Liver (tissue), 9 donors: Measurements from ENCODE around the gene GALNT1. TPM values are rescaled to one million over a fixed set of nuclear protein-coding genes. Genes with fewer than 3 reads are reported as not detected.

ENCODE experiments used
- DNase-seq: peaks from one replicate; pipeline ENCODE4 v3.0.0-alpha.2; 2017; ENCODE audit warnings: low spot score
- H3K27ac ChIP-seq, 2 donors: one replicate each; pipeline ENCODE4 v1.7.0; 2013; ENCODE audit warnings: inconsistent platforms in 2 of 2, low read length in 2 of 2, control low read depth in 1 of 2, low read depth in 1 of 2, mild to moderate bottlenecking in 1 of 2
- H3K27me3 ChIP-seq, 4 donors: one replicate each; pipeline versions ENCODE4 v1.6.1 to v1.7.0; 2013; ENCODE audit warnings: low read length in 3 of 4, inconsistent platforms in 1 of 4, mild to moderate bottlenecking in 1 of 4, moderate library complexity in 1 of 4; ENCODE audit not compliant: control insufficient read depth in 4 of 4, insufficient read depth in 4 of 4
- H3K36me3 ChIP-seq, 4 donors: one replicate each; pipeline versions ENCODE4 v1.6.1 to v1.7.0; 2013; ENCODE audit warnings: low read length in 3 of 4, mild to moderate bottlenecking in 3 of 4, low read depth in 1 of 4, moderate library complexity in 1 of 4; ENCODE audit not compliant: control insufficient read depth in 4 of 4, insufficient read depth in 3 of 4
- H3K4me1 ChIP-seq, 4 donors: one replicate each; pipeline versions ENCODE4 v1.6.1 to v1.7.0; 2013; ENCODE audit warnings: low read length in 3 of 4, mild to moderate bottlenecking in 3 of 4, moderate library complexity in 1 of 4; ENCODE audit not compliant: control insufficient read depth in 4 of 4, insufficient read depth in 4 of 4
- H3K4me3 ChIP-seq, 3 donors: one replicate each; pipeline versions ENCODE4 v1.6.1 to v1.7.0; 2013; ENCODE audit warnings: low read length in 3 of 3, control low read depth in 1 of 3, low read depth in 1 of 3, mild to moderate bottlenecking in 1 of 3
- H3K9ac ChIP-seq, 2 donors: one replicate each; pipeline ENCODE4 v1.7.0; 2013; ENCODE audit warnings: low read length in 2 of 2, mild to moderate bottlenecking in 2 of 2, moderate library complexity in 2 of 2, control low read depth in 1 of 2, low read depth in 1 of 2
- H3K9me3 ChIP-seq, 4 donors: one replicate each; pipeline versions ENCODE4 v1.6.1 to v1.7.0; 2013; ENCODE audit warnings: low read length in 3 of 4; ENCODE audit not compliant: control insufficient read depth in 4 of 4
- CTCF ChIP-seq: fragments of 150-350 bp; IDR thresholded peaks from 2 replicates; pipeline ENCODE4 v1.5.1; 2017; ENCODE audit warnings: improper control_type of control experiment, low read depth, low read length; ENCODE audit not compliant: missing input control
- EGR1 ChIP-seq, 2 donors: IDR thresholded peaks; 2 replicates each; pipeline ENCODE4 v1.6.1; 2016 to 2018; ENCODE audit warnings: antibody characterized with exemption in 2 of 2, low read depth in 2 of 2
- FOXA1 ChIP-seq: IDR thresholded peaks from 2 replicates; pipeline ENCODE4 v1.6.1; 2016; ENCODE audit warnings: antibody characterized with exemption
- FOXA2 ChIP-seq: IDR thresholded peaks from 2 replicates; pipeline ENCODE4 v1.6.1; 2016; ENCODE audit warnings: antibody characterized with exemption
- GABPA ChIP-seq, 2 donors: IDR thresholded peaks in 1 of 2; conservative IDR thresholded peaks in 1 of 2; 2 replicates each; pipeline ENCODE4 v1.6.1; 2016; ENCODE audit warnings: antibody characterized with exemption in 2 of 2, mild to moderate bottlenecking in 1 of 2, moderate library complexity in 1 of 2
- HNF4G ChIP-seq: IDR thresholded peaks from 2 replicates; pipeline ENCODE4 v1.6.1; 2016; ENCODE audit warnings: antibody characterized with exemption
- JUND ChIP-seq, 2 donors: IDR thresholded peaks; 2 replicates each; pipeline ENCODE4 v1.6.1; 2016; ENCODE audit warnings: antibody characterized with exemption in 2 of 2
- NR2F2 ChIP-seq: IDR thresholded peaks from 2 replicates; pipeline ENCODE4 v1.6.1; 2016; ENCODE audit warnings: antibody characterized with exemption
- RAD21 ChIP-seq, 2 donors: IDR thresholded peaks; 2 replicates each; pipeline ENCODE4 v1.6.1; 2016; ENCODE audit warnings: antibody characterized with exemption in 2 of 2, mild to moderate bottlenecking in 2 of 2
- RXRA ChIP-seq, 2 donors: IDR thresholded peaks; 2 replicates each; pipeline ENCODE4 v1.6.1; 2017 to 2018; ENCODE audit warnings: antibody characterized with exemption in 2 of 2, mild to moderate bottlenecking in 1 of 2
- SP1 ChIP-seq: IDR thresholded peaks from 2 replicates; pipeline ENCODE4 v1.6.1; 2018; ENCODE audit warnings: antibody characterized with exemption, mild to moderate bottlenecking
- TAF1 ChIP-seq: conservative IDR thresholded peaks from 2 replicates; pipeline ENCODE4 v1.6.1; 2016; ENCODE audit warnings: antibody characterized with exemption, mild to moderate bottlenecking
- YY1 ChIP-seq: IDR thresholded peaks from 2 replicates; pipeline ENCODE4 v1.6.1; 2016; ENCODE audit warnings: antibody characterized with exemption, mild to moderate bottlenecking
- ZBTB33 ChIP-seq: IDR thresholded peaks from 2 replicates; pipeline ENCODE4 v1.6.1; 2016; ENCODE audit warnings: antibody characterized with exemption
- WGBS: extraction: QIAGEN DNeasy Blood & Tissue Kit; methylation state at CpG from one replicate; pipeline ENCODE4 v1.1.7; 2013; 5-methylcytosine and 5-hydroxymethylcytosine counted together
- polyA plus RNA-seq, 2 donors: library from polyadenylated mRNA; stranded (reverse) in 1 of 2; unstranded in 1 of 2; fragments of 200-250 nt in 1 of 2; fragments of >200 nt in 1 of 2; fragmentation: Nextera tagmentation in 1 of 2; extraction: Ambion mirVana in 1 of 2; gene quantifications; one replicate each; pipeline versions ENCODE4 v1.2.1 to v1.2.3, GENCODE V29; 2013 to 2015
- total RNA-seq, 2 donors: library from RNA; depleted of rRNA; stranded (reverse); fragments of >200 nt; gene quantifications; one replicate each; pipeline ENCODE4 v1.2.3, GENCODE V29; 2014
- TF ChIP-seq, protein P1 (sequence below): IDR thresholded peaks from 2 replicates; pipeline ENCODE4 v1.6.1; 2016; ENCODE audit warnings: antibody characterized with exemption
- TF ChIP-seq, protein P2 (sequence below): IDR thresholded peaks from 2 replicates; pipeline ENCODE4 v1.6.1; 2016; ENCODE audit warnings: antibody characterized with exemption, mild to moderate bottlenecking
- TF ChIP-seq, protein P3 (sequence below): IDR thresholded peaks from 2 replicates; pipeline ENCODE4 v1.6.1; 2016; ENCODE audit warnings: antibody characterized with exemption
- donor health status: healthy.
- donor health status: healthy.
- donor health status: healthy.
- donor health status: healthy.
- donor health status: healthy.

The GALNT1 gene
- total and polyA plus RNA-seq, 4 donors: 13.9 to 42.2 (median 26.5) TPM

DNA sequence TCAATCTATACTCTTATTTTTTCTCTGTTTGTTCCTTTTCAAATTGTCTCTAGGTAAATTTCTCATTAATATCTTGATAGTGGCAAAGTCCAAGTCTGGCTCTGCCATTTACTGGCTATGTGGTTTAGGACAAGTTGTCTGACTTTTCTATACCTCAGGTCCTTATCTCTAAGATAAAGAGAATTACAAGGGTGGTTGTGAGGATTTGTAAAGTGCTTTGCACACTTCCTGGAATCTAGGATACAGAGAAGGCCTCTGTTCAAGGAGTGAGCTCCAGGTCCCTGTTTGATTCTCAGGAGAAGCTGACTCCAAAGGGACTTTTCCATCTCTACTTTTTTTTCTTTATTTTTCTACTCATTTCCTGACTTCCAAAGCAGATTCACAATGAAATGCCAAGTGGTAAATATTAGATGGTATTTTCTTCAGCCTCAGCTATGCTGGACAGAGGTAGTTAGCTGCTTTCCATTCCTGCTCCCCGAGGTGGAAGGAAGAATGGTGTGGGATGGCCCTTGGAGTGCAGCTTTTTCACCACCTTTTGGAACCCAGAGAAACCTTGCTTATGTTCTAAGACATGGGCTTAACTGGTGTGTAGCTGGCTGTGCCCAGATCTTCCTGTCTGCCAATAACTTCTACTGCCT, 90.5 kb downstream of the GALNT1 start:
- peaks cover 0 to 5% (median 1%) of the 10 kb centered on the region in 4 donors for H3K36me3 ChIP-seq
- 75% methylated on average over 1 of the region's 1 CpG for WGBS
- H3K4me3 ChIP-seq: no peak overlapping the region
- no peaks in the 10 kb centered on the region for H3K9me3 ChIP-seq
- H3K27ac ChIP-seq: no peak overlapping the region
- no peak for TF ChIP-seq CTCF
- no peak for TF ChIP-seq SP1
- TF ChIP-seq, protein P1, sequence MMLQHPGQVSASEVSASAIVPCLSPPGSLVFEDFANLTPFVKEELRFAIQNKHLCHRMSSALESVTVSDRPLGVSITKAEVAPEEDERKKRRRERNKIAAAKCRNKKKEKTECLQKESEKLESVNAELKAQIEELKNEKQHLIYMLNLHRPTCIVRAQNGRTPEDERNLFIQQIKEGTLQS: no peak
- TF ChIP-seq ZBTB33: no peak
- TF ChIP-seq EGR1 (IDR thresholded peaks at IDR 0.05; ENCODE audit: low read depth in 2 of 2): no peak
- TF ChIP-seq TAF1: no peak
- no peak for TF ChIP-seq FOXA1
- TF ChIP-seq, protein P2, sequence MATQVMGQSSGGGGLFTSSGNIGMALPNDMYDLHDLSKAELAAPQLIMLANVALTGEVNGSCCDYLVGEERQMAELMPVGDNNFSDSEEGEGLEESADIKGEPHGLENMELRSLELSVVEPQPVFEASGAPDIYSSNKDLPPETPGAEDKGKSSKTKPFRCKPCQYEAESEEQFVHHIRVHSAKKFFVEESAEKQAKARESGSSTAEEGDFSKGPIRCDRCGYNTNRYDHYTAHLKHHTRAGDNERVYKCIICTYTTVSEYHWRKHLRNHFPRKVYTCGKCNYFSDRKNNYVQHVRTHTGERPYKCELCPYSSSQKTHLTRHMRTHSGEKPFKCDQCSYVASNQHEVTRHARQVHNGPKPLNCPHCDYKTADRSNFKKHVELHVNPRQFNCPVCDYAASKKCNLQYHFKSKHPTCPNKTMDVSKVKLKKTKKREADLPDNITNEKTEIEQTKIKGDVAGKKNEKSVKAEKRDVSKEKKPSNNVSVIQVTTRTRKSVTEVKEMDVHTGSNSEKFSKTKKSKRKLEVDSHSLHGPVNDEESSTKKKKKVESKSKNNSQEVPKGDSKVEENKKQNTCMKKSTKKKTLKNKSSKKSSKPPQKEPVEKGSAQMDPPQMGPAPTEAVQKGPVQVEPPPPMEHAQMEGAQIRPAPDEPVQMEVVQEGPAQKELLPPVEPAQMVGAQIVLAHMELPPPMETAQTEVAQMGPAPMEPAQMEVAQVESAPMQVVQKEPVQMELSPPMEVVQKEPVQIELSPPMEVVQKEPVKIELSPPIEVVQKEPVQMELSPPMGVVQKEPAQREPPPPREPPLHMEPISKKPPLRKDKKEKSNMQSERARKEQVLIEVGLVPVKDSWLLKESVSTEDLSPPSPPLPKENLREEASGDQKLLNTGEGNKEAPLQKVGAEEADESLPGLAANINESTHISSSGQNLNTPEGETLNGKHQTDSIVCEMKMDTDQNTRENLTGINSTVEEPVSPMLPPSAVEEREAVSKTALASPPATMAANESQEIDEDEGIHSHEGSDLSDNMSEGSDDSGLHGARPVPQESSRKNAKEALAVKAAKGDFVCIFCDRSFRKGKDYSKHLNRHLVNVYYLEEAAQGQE: no peak
- no peak for TF ChIP-seq RXRA (IDR thresholded peaks at IDR 0.05)
- no peak for TF ChIP-seq NR2F2
- TF ChIP-seq, protein P3, sequence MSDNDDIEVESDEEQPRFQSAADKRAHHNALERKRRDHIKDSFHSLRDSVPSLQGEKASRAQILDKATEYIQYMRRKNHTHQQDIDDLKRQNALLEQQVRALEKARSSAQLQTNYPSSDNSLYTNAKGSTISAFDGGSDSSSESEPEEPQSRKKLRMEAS: no peak
- no peak for TF ChIP-seq JUND (IDR thresholded peaks at IDR 0.05)
- no peak for TF ChIP-seq YY1
- no peak for TF ChIP-seq FOXA2
- no peak for TF ChIP-seq HNF4G
- no peaks in the 10 kb centered on the region for H3K4me1 ChIP-seq
- no peak for DNase-seq
- H3K27me3 ChIP-seq: no peaks in the 10 kb centered on the region
- H3K9ac ChIP-seq: no peak overlapping the region

- Histone ChIP-seq H3K4me3 (no peak overlapping the region), H3K27ac (no peak overlapping the region), H3K36me3 (peaks cover 0 to 3% (median 1%) of the 10 kb centered on the region in 4 donors), H3K27me3 (no peaks in the 10 kb centered on the region), H3K9me3 (no peaks in the 10 kb centered on the region), H3K9ac (no peak overlapping the region), H3K4me1 (no peaks in the 10 kb centered on the region)
- 85% methylated on average over 1 of the region's 1 CpG for WGBS
- DNase-seq: no peak
- TF ChIP-seq EGR1 (IDR thresholded peaks at IDR 0.05; ENCODE audit: low read depth in 2 of 2): no peak
- no peak for TF ChIP-seq FOXA2
- TF ChIP-seq ZBTB33: no peak
- TF ChIP-seq RAD21 (IDR thresholded peaks at IDR 0.05): no peak
- TF ChIP-seq NR2F2: no peak
- TF ChIP-seq, protein P1: no peak
- no peak for TF ChIP-seq JUND (IDR thresholded peaks at IDR 0.05)
- TF ChIP-seq GABPA (IDR thresholded peaks at IDR 0.05 in 1 of 2, conservative IDR thresholded peaks at IDR 0.05 in 1 of 2): no peak
- TF ChIP-seq RXRA (IDR thresholded peaks at IDR 0.05): no peak
- TF ChIP-seq HNF4G: no peak
- TF ChIP-seq, protein P3: no peak
- no peak for TF ChIP-seq SP1
Observed at GRCh38 chr18:35672897-35673296, 91.4 kb downstream of the GALNT1 start.
